ENCODE data around the gene MTPN.

DNA sequence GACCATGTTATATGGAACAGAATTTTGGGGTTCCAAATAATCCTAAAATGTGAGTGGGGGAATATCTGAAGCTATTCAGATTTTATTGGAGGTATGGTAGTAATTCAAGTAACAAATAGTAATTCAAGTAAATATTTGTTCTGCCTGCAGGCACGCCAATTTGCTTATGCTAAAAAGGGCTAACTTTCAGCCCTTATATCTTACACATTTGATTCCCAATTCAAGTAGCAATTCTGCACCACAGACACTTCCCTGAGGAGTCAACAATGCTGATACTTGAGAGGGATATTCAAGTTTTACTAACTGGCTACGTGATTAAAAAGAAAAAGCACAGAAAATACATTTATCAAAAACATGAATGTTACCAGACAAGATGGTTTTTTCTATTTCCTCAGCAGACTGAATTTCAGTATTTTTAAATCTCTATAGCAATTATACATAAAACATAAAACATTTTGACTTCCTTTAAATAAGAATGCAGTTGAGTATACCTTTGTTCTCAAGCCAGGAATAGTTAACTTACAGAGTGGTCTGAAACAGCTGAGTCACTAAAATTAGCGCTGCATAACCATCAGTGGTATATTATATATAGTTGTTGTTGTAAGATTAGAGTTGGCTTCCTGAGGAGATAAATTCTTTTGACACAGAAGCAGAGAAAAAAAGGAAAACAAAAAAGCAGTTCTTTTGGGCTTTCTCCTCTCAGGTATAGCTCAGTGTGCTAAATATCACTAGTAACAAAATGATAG, 33.9 kb downstream of the MTPN start:
- TF ChIP-seq, protein P1, sequence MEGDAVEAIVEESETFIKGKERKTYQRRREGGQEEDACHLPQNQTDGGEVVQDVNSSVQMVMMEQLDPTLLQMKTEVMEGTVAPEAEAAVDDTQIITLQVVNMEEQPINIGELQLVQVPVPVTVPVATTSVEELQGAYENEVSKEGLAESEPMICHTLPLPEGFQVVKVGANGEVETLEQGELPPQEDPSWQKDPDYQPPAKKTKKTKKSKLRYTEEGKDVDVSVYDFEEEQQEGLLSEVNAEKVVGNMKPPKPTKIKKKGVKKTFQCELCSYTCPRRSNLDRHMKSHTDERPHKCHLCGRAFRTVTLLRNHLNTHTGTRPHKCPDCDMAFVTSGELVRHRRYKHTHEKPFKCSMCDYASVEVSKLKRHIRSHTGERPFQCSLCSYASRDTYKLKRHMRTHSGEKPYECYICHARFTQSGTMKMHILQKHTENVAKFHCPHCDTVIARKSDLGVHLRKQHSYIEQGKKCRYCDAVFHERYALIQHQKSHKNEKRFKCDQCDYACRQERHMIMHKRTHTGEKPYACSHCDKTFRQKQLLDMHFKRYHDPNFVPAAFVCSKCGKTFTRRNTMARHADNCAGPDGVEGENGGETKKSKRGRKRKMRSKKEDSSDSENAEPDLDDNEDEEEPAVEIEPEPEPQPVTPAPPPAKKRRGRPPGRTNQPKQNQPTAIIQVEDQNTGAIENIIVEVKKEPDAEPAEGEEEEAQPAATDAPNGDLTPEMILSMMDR (IDR thresholded peaks at IDR 0.05), result no peak
- TF ChIP-seq POLR2A (IDR thresholded peaks at IDR 0.05), result no peak
